Lung (tissue), 16 donors: ENCODE results near the gene NPIPB2. TPM values are rescaled to one million over a fixed set of nuclear protein-coding genes. Genes with fewer than 3 reads are reported as not detected.
"Not testable (repeated sequence)": the region's sequence is repeated elsewhere in the genome, so short reads cannot be mapped to it uniquely, and the experiment has no call there.

Experiments used
- ATAC-seq: fragments of 200-7000 bp; cut with Tn5 transposase; one replicate; pipeline ENCODE4 v1.9.1; 2020; ENCODE audit warnings: moderate number of reproducible peaks; ENCODE audit not compliant: insufficient read depth, low FRiP score
- DNase-seq, 3 donors: peaks; one replicate each; pipeline ENCODE4 v3.0.0-alpha.2; 2013 to 2017
- H3K27ac ChIP-seq, 2 donors: one replicate each; pipeline ENCODE4 v1.5.1; 2013; ENCODE audit warnings: mild to moderate bottlenecking in 2 of 2, moderate library complexity in 2 of 2, control low read depth in 1 of 2, inconsistent platforms in 1 of 2, low read depth in 1 of 2, low read length in 1 of 2
- H3K27me3 ChIP-seq, 3 donors: one replicate each; pipeline ENCODE4 v1.5.1; 2013; ENCODE audit warnings: low read length in 2 of 3; ENCODE audit not compliant: control insufficient read depth in 3 of 3, insufficient read depth in 3 of 3
- H3K36me3 ChIP-seq, 4 donors: one replicate each; pipeline ENCODE4 v1.5.1; 2013; ENCODE audit warnings: low read length in 4 of 4, mild to moderate bottlenecking in 1 of 4, moderate library complexity in 1 of 4; ENCODE audit not compliant: control insufficient read depth in 4 of 4, insufficient read depth in 4 of 4
- H3K4me1 ChIP-seq, 5 donors: one replicate each; pipeline ENCODE4 v1.5.1; 2013; ENCODE audit warnings: low read length in 5 of 5, mild to moderate bottlenecking in 2 of 5, moderate library complexity in 1 of 5; ENCODE audit not compliant: control insufficient read depth in 5 of 5, insufficient read depth in 5 of 5
- H3K4me3 ChIP-seq: one replicate; pipeline ENCODE4 v1.5.1; 2013; ENCODE audit warnings: mild to moderate bottlenecking, control low read depth, moderate library complexity
- H3K9ac ChIP-seq, 2 donors: one replicate each; pipeline ENCODE4 v1.5.1; 2013; ENCODE audit warnings: low read length in 2 of 2, control low read depth in 1 of 2; ENCODE audit not compliant: insufficient read depth in 1 of 2
- H3K9me3 ChIP-seq, 4 donors: one replicate each; pipeline ENCODE4 v1.5.1; 2013; ENCODE audit warnings: low read length in 3 of 4, mild to moderate bottlenecking in 1 of 4, moderate library complexity in 1 of 4; ENCODE audit not compliant: control insufficient read depth in 4 of 4, insufficient read depth in 3 of 4
- CTCF ChIP-seq: IDR thresholded peaks from 2 replicates; pipeline ENCODE4 v1.5.1; 2012; ENCODE audit warnings: mild to moderate bottlenecking; ENCODE audit errors: control extremely low read depth, extremely low read depth
- WGBS, 2 donors: extraction: QIAGEN DNeasy Blood & Tissue Kit; methylation state at CpG; one replicate each; pipeline ENCODE4 v1.1.7; 2013; 5-methylcytosine and 5-hydroxymethylcytosine counted together
- long read RNA-seq, 5 donors: transcript quantifications; one replicate each; lab custom pipeline, GENCODE V29; 2026
- polyA plus RNA-seq, 2 donors: library from polyadenylated mRNA; stranded (reverse); fragments of 200-250 nt; gene quantifications; one replicate each; pipeline ENCODE4 v1.2.1, GENCODE V29; 2013
- total RNA-seq, 2 donors: library from RNA; depleted of rRNA in 1 of 2; stranded (reverse); fragments of >200 nt in 1 of 2; gene quantifications; one replicate each; pipeline ENCODE4 v1.2.1, GENCODE V29; 2014 to 2021
- donor health status: control.
- donor health status: control.
- donor health status: Bipolar disorder and iron deficiency.
- donor health status: healthy.
- donor health status: DM: yes; HTN: yes; CAD: no.

NPIPB2 gene
- total RNA-seq, result 10 to 100 TPM in 1 of 2 donors, 1 to 10 TPM in 1; 8.4 to 10.1 TPM
- polyA plus RNA-seq, result 1 to 10 TPM; 5.5 to 6.6 TPM
- long read RNA-seq, donor 1, result 0 reads
- long read RNA-seq, donor 2, result 0 reads
- long read RNA-seq, donor 3, partial matches to known transcripts, result 0 of 1 reads
- long read RNA-seq, donor 3, other reads (novel, unspliced or antisense), result 0 of 1 reads
- long read RNA-seq, donor 4, result 0 reads
- long read RNA-seq, donor 5, result 0 reads

DNA sequence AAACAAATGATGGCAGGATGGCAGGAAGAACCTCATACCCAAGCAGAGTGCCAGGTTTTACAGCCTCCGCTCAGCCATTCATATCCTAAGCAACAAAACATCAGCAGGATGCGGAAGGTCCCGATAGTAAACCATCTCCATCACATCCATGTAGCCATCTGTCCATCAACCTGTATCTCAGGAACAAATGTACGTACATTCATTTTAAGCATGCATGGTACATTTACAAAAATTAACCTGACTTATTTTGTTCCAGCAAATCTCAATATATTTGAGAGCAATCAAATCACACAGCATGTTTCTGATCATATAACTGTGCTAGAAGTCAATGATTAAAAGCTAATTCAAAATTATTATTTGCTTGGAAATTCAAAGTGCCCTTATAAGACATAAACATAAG is at the start of gene NPIPB2:
NPIPB2 (minus strand) TSS at position 101 of the 400 bp plus-strand sequence; CDS start at position 101, 0 bp downstream.
- not testable (repeated sequence) for H3K36me3 ChIP-seq, DNase-seq, H3K9ac ChIP-seq, H3K4me1 ChIP-seq, ATAC-seq, H3K4me3 ChIP-seq, H3K27ac ChIP-seq, H3K27me3 ChIP-seq, H3K9me3 ChIP-seq
- 79 to 95% methylated on average over 3 of the region's 4 CpGs for WGBS, 2 donors

- no peak overlapping the region for H3K4me3 ChIP-seq
- H3K9ac ChIP-seq, result no peak overlapping the region
- WGBS, 2 donors, result 86 to 93% methylated on average over 11 of the region's 11 CpGs
- ATAC-seq (no peak), DNase-seq (no peak)
- H3K27ac ChIP-seq, result no peak overlapping the region
- no peaks in the 10 kb centered on the region for H3K27me3 ChIP-seq
- H3K36me3 ChIP-seq, result no peaks in the 10 kb centered on the region
- no peaks in the 10 kb centered on the region for H3K9me3 ChIP-seq
- no peak for TF ChIP-seq CTCF
- peaks cover 0 to 11% (median 0%) of the 10 kb centered on the region in 5 donors for H3K4me1 ChIP-seq
Observed at GRCh38 chr16:11990702-11991390, 49.0 kb upstream of the NPIPB2 start.

DNA sequence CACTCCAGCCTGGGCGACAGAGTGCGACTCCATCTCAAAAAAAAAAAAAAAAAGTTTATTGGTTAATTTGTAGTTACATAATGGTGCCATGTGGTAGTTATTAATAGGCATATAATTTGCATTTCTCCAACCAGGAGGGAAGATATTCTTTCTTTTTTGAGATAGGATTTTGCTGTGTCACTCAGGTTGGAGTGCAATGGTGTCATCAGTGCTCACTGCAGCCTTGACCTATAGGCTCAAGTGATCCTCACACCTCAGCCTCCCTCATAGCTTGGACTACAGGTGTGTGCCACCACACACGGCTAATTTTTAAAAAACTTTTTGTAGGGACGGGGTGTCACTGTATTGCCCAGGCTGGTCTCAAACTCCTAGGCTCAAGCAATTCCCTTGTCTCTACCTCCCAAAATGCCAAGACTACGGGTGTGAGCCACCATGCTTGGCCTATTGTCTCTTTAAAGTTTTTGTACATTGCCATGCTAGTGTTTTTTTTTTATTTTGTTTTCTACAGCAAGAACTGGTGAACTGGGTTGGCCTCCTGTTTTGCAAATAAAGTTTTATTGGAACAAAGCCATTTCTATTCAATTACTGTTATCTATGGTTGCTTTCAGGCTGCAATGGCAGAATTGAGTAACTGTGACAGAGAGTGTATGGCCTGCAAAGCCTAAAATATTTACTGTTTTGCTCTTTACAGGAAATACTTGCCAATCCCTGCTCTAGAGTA is 46.6 kb upstream of the NPIPB2 start:
- no peaks in the 10 kb centered on the region for H3K9me3 ChIP-seq
- no peaks in the 10 kb centered on the region for H3K36me3 ChIP-seq
- no peak overlapping the region for H3K9ac ChIP-seq
- 62 to 68% methylated on average over 5 of the region's 5 CpGs for WGBS, 2 donors
- TF ChIP-seq CTCF, result no peak
- no peaks in the 10 kb centered on the region for H3K27me3 ChIP-seq
- no peak for DNase-seq
- no peak overlapping the region for H3K27ac ChIP-seq
- no peak for ATAC-seq
- H3K4me1 ChIP-seq, result peaks cover 0 to 8% (median 0%) of the 10 kb centered on the region in 5 donors
- H3K4me3 ChIP-seq, result no peak overlapping the region

DNA sequence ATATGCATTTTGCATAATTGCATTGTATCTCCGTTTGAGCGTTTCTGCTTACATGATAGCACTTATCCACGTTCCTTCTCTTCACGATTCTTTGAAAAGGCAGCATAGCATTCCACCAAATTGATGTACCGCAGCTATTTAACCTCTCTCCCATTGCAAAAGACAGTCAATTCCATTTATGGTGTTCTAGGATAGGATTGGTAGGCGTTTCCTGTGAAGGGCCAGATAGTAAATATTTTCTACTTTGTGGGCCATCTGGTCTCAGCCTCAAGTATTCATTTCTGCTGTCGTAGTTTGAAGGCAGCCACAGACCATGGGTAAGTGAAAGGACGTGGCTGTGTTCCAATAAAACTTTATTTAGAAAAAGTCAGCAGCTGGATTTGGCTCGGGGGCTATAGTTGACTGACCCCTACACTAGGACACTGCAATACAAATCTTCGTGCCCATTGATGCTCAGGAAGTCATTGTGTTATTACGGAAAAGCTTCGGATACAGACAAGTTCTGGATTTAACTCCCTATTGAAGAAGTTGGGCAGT is 44.7 kb upstream of the NPIPB2 start:
- ATAC-seq (no peak), DNase-seq (no peak)
- 89 to 90% methylated on average over 12 of the region's 12 CpGs for WGBS, 2 donors
- no peak overlapping the region for H3K4me3 ChIP-seq
- H3K36me3 ChIP-seq, result no peaks in the 10 kb centered on the region
- no peaks in the 10 kb centered on the region for H3K27me3 ChIP-seq
- TF ChIP-seq CTCF, result no peak
- no peak overlapping the region for H3K27ac ChIP-seq
- H3K9ac ChIP-seq, result no peak overlapping the region
- H3K4me1 ChIP-seq, result peaks cover 0 to 8% (median 0%) of the 10 kb centered on the region in 5 donors
- no peaks in the 10 kb centered on the region for H3K9me3 ChIP-seq
